T47D (cell line): Measurements from ENCODE around the gene LETM1.

ENCODE experiments used
- DNase-seq, 2 experiments: peaks; one replicate each; pipeline versions ENCODE4 v3.0.0 to v3.0.0-alpha.2; 2011 to 2012; ENCODE audit warnings: low read depth in 1 of 2, low spot score in 1 of 2
- JUND ChIP-seq: IDR thresholded peaks from 2 replicates; pipeline ENCODE4 v1.6.1; 2012; ENCODE audit warnings: low read depth
- in situ Hi-C: cut with HindIII; loops from 2 replicates; pipeline ENCODE4 v1.10.0; 2016; ENCODE audit warnings: low sequenced_read_pairs, low pct_unique_long_range_greater_than_20kb

The LETM1 gene

DNA sequence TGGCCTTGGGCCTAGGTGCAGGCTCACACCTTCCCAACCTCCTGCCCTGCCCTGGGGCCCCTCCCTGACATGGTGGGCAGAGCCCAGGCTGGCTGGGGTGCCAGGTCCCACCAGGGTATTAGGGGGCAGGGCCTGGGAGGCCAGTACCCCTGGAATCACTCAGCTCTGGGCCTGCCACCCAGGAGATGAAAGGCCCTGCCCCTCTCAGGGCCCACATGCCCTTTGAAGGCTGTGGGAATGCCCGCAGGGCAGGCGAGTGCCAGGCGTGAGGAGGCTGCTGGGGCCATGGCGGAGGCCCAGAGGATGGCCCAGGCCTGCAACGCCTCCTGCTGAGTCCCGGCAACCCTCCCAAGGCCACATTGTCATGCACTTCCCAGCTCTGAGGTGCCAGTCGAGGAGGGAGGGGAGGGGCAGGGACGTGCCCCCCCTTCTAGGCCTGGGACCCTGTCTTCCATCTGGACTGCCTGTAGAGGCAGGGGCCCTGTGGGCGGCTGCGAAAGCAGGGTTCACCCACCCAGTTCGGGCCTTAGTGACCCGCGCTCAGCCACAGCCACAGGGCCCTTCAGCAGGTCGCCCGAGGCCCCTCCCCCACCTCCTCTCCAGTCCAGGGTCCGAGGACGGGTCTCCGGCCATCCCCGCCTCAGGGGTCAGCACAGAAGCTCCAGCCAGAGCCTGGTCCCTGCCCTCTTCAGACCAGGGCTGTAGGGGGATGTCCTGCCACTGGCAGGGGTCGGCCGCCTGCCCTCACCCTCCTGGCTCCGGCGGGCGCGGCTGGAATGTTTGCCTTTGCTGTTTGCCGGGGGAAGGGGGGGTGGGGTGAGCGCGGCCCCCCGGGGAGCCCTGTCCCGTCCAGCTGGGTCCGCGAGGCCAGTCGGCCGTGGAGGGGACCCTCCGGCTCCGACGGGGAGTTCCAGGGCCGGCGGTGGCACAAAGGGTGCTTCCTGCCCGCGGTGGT is 89.6 kb downstream of the LETM1 start:
- in situ Hi-C loops = no loop called here
- no peak for TF ChIP-seq JUND
- DNase-seq = peak in 1 of 2 experiments; percentile 46

DNA sequence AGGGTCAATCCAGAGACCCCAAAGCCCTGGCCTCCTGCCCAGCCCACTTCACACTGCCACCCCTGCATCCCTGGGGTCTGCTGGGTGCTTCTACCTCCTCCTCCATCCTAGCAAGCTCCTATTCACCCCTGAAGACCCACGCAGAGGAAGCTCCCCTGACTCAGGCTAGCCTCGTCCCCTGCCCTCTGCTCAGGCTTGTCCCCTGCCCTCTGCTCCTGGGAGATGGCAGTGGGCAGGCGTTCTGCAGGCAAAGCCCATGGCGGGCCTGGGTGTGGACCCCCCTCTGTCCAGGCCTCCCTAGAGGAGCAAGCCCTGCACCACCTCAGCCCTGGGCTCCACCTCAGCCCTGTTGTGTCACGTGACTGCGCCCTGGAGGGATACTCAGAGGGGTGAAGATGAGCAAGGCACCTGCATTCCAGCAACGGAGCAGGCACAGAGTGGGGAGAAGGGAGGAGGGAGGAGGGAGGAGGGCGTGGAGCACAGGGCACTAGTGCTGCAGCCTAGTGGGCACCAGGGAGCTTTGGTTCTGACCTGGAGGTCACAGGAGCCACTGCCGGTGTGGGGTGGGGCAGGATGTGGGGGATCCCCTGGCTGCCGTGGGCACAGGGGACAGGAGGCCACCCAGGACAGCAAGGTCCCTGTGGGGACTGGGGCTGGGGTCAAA is 90.4 kb downstream of the LETM1 start:
- in situ Hi-C loops = no loop called here
- TF ChIP-seq JUND = no peak
- no peak for DNase-seq

DNA sequence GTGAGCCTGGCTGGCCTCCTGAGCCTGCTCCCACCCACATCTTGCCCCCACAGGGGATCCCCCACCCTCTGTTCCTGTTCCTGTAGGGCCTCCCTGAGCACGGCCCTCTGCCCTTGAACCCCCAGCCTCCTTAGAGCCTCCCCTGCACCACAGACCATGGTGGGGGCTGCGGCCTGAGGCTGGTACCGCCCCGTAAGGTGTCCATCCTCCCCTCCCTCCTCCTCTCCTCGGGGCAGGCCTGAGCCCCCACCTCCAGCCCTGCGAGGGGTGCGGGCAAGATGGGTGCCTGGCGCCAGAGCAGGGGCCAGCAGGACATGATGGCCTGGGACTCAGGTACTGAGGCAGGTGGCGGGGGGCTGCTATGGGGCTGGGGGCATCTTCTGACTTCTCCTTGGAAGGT is 91.3 kb downstream of the LETM1 start:
- DNase-seq = no peak
- in situ Hi-C loops = no loop called here
- no peak for TF ChIP-seq JUND

DNA sequence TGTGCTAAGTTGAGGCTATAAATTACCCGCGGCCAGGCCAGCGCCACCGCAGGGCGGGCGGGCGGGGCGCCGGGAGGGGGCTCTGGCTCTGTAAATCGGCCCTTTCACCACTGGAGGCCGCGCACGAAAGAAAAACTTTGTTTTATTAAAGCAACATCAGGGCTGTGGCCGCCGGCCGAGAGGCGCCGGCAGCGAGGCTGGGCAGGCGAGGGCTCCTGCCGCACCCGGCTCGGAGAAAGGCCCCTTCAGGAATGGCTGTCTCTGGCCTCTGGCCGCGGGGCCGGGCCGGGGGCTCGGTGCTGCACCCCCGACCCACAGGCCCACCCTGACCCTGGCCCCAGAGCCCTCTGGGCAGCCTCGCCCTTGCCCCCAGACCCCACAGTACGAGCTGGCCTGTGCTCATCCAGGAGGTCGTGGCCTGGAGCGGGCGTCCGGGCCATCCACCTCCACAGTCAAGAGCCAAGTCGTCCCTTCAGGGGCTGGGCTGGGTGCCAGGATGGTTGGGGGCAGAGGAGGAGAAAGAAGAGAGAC is 92.3 kb downstream of the LETM1 start:
- in situ Hi-C loops = no loop called here
- DNase-seq = no peak

DNA sequence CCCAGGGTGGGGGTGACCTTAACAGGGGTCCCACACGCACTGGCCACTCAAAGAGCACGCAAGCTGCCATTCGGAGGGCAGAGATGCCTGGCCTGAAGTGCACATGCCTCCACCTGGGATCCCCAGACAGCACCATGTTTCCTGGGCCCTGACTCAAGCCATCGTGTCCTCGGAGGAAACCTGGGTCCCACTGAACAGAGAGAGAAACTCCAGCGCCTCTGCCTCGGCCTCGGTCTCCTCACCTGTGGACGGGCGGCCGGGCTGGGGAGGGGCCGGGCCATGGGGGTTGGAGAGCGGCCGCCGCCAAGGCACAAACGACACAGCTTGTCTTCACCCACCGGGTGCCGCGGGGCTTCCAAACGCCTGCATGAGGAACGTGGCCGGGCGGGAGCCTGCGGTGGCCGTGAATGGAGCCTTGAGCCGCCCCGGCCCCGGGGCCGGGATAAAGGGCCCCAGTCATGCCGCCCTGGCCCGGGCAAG is 92.8 kb downstream of the LETM1 start:
- in situ Hi-C loops = no loop called here
- no peak for TF ChIP-seq JUND
- DNase-seq = no peak

More for the DNA sequence above, 92.3 kb downstream of the LETM1 start:
- TF ChIP-seq JUND = no peak

DNA sequence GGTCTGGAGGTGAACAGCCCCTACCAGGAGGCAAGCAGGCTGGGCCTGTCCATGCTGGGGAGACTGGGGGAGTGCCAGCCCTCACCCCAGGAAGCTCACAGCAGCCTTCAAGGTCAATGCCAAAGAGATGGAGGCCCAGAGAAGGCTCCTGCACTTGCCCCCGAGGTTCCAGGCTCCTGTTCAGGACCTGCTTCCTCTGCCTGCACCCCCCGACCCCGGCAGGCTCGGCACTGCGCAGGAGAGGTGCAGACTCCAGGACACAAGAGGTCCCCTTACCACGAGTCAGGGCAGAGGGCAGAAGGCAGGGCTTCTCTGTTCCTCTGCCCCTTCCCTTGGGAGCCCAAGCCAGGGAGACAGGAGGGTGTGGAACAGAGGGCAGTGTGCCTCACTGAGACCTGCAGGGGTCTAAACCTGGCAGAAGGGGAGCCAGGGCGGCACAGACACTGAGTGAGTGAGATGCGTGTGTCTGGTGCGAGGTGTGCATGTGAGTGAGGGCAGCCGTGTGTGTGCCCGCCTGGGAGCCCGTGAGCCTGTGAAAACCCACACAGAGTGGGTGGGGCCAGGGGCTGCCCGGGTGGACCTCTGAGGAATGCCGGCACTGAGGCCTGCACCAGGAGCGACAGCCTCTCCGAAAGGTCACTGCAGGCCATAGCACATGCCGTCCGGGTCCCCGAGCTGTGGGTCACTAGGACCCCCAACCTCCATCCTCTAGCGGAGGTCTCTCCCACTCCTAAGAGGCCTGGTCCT is 93.5 kb downstream of the LETM1 start:
- DNase-seq = no peak
- in situ Hi-C loops = no loop called here
- no peak for TF ChIP-seq JUND
